GM19193 (cell line): ENCODE data around the gene GABBR1.

ENCODE experiments used
- POLR2A ChIP-seq: IDR thresholded peaks from 4 replicates; pipeline ENCODE4 v1.6.1; 2011; ENCODE audit not compliant: insufficient read depth, insufficient read length; ENCODE audit errors: extremely low read depth

GABBR1 gene

DNA sequence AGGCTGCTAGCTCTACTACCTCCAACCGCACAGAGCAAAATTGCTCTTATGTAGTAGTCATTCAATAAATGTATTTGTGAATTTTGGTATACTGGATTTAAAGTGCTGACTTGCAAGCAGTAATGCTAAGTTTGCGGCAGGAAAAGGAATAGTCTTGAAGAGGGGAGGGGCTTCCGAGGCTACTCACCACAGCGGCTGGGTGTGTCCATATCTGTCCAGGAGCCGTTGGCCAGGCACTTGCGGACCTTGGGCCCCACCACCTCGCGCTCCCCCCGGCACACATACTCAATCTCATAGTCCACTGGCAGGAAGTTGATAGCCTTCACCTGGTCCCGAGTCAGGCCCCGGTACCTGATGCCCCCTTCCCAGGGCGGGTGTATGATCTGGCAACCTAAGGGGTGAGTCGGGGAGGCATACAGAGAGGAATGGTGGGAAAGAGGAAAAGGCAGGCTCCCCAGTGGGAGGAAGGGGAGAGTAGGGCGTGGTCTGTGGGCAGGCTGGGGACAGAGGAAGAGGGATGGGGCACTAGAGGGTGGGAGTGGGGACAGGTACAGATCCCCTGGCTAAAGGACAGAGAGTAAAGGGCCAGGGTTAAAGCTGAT is 1.7 kb downstream of the GABBR1 start:
- TF ChIP-seq POLR2A = no peak

DNA sequence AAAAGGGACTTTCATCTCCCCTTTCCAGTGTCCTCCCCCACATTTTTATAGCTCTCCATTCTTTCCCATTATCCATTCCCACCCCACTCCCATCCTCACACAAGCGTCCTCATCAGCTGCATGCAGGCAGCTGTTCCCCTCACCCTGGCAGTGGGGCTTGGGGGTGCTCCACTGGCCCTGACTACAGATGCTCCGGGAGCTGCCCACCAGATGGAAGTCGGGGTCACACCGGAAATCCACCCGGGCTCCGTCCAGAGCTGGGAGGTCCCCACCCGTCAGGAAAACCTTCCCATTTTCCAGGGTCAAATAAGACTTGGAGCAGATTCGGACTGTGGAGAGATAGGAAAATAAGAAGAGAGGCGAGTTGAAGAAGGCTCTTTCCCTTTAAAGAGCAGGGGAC is 2.7 kb downstream of the GABBR1 start:
- TF ChIP-seq POLR2A = no peak

DNA sequence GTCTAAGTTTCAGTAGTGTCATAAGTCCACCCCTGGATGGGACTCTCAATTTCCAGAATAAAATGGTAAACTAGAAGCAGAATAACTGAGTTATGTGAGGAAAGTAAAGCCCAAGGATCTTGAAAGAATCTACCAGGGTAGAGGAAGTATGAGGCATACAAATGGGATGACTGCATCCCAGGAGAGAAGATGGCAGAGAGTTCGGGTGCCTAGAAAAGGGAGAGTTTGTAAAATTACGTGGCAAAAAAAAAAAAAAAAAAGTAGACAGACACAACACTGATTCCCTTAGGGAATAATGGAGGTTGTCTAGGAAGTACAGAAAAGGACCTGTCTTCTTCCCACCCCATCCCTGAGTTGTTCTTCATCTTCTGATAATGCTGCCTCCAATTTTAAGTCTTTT is 3.4 kb downstream of the GABBR1 start:
- TF ChIP-seq POLR2A = no peak

DNA sequence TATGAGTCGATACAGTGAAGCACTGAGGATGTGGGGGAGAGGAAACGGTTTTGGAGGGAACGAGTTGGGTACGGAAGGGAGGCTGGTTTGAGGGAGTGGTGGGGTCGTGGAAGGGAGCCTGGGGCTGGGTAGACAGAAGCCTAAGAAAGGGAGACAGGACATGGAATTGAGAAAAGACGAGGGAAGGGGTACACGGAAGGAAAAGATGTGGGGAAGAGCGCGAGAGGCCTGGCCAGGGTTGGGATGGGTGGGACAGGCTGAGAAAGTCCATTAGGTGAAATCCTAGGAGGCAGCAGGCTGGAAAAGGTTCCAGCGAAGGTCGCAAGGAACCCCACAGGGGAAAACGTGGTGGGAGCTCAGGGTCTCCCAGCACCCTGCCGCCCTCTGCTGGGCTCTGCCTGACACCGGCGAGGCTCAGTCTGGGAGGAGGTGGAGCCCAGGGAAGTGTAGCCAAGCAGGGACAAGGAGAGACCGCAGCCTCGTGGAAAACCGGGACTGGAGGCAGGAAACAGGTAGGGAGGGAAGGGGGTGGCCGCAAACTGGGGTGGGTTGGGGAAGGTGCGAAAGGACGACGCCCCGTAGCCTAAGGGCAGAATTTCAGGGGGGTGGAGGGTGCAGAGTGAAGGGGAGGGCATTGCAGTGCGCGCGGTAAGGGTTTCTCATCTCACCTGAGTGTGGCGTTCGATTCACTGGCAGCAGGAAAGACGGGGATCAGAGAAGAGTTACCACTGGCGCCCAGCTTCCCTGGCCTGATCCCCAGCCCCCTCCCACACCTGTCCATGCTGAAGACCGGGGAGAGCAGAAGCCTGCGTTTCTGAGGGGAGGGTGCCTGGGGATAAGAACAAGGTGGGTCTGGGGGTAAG is 4.3 kb downstream of the GABBR1 start:
- TF ChIP-seq POLR2A = no peak

DNA sequence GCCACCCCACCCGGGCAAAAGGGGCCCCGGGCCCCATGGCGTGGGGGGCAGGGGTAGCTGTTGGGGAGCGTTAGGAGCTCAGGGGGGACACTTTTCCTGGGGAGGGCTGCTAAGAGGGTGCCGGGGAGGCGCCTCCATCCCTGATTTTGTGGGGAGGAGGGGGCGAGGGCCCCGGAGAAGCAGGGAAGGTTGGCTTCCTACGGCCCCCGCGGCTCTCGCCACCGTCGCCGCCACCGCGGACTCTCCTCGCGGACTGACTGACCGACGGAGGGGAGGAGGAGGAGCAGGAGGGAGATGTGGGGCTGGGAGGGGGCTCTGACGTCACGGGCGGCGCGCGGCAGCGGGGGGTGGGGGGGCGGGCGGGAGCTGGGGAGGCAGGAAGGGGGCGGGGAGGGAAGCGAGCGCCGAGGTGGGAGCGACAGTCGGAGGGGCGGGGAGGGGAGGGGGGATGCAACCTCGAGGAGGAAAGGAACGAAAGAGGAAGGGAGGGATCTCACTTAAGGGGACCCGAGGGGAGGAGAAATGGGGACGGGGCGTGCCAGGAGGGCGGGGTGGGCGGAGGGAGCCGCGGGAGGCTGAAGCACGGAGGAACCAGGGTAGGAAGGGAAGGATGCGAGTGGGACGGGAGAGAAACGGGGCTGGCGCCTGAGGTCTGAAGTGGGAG is 5.1 kb downstream of the GABBR1 start:
- TF ChIP-seq POLR2A = no peak

DNA sequence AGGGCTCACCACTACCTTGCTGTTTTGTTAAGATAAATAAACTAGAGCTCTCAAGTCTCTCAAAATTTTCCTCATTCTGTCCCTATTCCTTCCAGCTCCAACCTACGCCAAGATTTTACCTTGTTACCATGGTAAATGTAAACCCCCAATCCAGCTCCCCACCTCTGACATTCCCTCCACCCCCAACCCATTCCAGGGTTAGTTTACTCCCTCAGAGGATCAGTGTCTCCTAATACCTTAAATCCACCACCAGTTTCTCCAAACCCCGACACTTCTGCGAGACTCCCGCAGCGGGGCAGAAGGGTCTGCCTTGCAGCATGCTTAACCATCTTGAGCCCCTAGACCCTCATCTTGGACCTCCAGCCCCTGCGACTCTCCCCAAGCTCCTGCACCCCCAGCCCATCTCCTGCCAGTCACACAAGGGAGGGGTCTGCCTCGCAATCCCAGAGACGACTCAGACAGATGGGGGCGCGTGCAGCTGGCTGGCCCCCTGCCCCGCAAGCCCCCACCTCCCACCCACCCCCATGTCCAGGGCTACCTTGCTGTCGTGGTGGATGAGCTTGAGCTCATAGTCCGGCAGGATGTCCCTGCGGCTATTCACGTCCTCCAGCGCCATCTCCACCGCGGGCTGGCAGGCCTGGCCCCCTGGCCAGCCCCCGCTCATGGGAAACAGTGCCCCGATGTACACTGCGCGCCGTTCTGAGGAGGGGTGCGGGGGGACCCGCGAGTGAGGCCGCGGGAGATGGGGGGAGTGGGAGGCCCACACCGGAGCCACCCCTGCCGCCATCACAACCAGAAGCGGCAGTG is 5.8 kb downstream of the GABBR1 start:
- TF ChIP-seq POLR2A = no peak

DNA sequence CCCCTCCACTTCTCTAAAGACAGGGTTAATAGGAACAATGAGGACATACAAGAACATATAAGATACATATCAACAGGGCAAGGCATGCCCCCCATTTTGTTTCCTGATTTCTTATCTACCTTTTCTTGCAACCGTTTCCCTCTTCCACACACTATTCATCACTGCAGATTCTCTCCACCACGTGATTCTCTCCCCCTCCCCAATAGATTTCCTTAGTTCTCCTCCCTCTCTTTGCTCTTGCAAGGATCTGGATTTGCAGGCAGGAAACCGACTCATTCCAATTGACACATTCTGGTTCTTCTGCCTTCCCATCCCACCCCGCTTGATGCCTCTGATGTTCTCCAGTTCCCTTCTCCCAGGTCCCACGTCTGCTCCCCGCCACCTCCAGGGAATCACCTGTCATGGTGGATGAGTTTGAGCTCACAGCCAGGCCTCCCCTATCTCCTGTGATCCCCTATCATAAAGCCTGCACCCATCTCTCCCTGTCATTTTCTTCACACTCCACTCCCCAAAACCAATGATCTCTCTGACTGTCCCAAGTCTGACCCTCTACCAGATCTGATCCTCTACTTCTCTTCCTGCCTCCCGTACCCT is 7.5 kb downstream of the GABBR1 start:
- no peak for TF ChIP-seq POLR2A

DNA sequence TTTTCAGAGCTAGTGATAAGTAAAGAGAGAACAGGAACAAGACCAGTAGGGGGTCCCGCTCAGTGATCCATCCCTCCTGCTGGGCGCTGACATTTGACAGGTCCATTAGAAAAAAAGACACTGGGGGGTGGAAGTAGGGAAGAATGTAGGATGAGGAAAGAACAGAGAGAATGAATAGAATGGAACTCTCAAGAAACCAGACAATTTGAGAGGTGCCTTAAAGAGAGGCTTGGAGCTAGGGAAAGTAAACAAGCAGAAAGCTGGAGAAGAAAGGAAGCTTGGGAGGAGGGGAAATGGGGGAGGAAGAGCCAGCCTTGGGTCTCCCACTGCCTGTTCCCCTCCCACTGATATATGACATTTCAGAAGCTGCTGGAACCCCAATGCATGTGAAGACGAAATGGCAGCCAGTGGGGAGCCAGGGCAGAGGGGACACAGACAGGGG is 8.4 kb downstream of the GABBR1 start:
- TF ChIP-seq POLR2A = no peak

DNA sequence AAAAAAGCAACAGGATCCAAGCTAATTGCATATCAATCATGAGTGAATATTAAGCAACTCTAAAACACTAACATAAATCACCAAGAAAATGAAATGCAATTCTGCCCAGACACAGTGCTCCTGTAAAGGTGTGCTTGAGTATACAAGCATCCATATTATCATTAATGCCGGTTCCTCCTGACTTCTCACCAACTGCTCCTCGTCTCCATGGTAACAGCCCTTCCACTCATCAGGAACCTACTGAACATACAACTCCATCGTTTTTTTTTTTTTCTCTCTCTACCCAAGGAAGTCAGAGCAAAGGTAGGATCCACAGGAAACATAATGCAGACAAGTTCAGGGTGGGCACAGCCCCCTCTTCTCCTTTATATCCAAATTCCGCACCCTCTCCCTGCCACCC is 12.4 kb downstream of the GABBR1 start:
- no peak for TF ChIP-seq POLR2A

DNA sequence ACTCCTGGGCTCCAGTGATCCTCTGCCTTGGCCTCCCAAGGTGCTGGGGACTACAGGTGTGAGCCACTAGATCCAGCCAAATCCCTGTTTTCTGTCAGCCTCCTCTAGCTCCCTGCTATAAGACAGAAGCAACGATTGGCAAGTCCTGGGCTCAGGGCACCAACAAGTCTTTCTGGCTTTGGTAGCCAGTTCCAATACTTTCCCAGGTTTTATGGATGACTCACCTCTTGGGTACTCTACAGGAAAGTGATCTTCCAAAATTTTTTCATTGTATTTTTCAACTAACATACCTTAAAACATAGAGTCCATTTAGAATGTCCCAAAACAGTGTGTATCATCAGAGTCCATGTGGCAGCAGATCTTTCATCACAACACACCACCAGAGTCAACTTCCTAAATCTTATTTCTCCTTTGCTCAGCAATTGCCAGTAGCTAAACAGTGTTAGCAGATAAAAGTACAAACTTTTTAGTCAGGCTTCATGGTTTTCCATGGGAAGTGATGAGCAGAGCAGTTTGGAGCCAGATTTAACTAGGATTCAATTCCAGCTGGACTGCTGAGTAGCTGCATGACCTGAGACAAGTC is 13.3 kb downstream of the GABBR1 start:
- TF ChIP-seq POLR2A = no peak

DNA sequence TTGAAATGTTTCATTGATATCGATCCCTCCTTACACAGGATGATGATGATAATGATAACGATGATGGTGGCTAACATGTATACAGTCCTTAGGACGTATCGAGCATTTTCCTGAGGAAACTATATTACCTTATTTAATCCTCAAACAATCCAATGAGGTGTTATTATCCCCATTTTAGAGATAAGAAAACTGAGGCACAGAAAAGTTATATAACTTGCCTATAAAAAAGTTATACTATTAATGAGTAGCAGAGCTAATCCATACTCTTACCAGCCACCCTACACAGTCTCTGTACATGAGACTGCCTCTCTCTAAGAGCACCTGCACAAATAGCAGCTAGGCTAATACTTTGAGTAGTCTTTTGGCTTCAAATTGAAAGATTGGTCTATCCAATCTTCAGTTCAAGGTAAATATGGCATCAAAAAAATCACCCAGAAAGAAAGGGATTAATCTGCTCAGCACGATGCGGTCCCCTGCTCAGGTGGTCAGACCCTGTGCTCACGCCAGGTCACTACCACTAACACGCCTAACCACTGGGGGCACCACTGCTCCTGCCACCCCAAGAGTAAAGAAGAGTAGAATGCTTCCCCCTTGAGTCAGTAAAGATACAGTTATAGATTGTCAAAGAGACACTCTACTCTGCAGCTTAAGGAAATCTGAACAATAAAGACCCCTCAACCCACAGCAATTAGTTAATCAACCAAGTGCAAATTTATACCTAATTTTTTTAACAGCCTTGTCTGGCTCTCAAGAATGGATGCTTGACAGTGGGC is 15.0 kb downstream of the GABBR1 start:
- TF ChIP-seq POLR2A = no peak

DNA sequence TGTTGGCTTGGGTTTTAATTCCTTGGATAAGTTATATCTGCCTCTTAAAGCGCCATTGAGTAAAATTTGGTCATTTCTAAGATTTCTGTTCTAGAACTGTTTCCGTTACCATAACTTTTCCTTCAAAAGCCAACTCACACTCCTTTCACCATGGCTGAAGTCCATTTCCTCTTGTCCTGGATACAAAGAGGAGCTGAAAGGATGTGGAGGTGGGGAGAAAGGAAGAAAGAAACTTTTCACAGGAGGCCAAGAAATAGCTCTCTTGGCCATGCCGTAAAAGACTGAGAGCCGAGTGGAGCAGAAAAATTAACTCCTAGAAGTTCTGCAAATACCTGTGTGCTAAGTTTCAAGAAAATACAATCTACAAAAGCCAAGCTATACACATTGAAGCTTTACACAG is 21.6 kb downstream of the GABBR1 start:
- TF ChIP-seq POLR2A = no peak

DNA sequence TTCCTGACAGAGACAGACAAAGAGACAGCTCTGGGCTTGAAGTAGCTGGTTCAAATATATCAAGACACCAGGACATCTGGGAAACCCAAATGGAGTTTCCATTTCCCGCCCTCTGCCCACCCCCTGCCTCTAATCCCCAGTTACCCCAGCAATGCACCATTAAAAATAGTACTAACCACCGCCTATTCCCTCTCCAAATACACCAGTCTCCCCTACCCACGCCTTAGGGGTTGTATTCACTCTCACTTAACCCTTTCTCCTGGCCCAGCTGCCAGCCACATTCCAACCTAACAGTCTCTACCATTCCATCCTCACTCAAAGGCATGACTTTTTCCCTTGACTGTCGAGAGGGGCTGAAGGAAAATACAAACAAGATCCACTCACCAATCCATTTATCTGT is 22.4 kb downstream of the GABBR1 start:
- no peak for TF ChIP-seq POLR2A
